Esophagus squamous epithelium (tissue), 4 donors: Measurements from ENCODE around the gene ZNF138.

Experiments used
- CTCF ChIP-seq, 6 experiments: fragments of 450-650 bp in 4 of 6; fragments of 200-600 bp in 2 of 6; sonication (generic) in 2 of 6; IDR thresholded peaks; one replicate each; pipeline ENCODE4 v1.5.1; 2016 to 2019; ENCODE audit warnings: antibody characterized with exemption in 6 of 6, mild to moderate bottlenecking in 4 of 6, moderate library complexity in 4 of 6
- POLR2A ChIP-seq, 4 donors: fragments of 450-650 bp; IDR thresholded peaks; one replicate each; pipeline ENCODE4 v1.6.1; 2017; ENCODE audit warnings: antibody characterized with exemption in 4 of 4, mild to moderate bottlenecking in 4 of 4, moderate library complexity in 3 of 4

- TF ChIP-seq POLR2A (IDR thresholded peaks at IDR 0.05) (no peak), CTCF (IDR thresholded peaks at IDR 0.05) (no peak)
Observed at GRCh38 chr7:64793106-64793755, 997 bp upstream of the ZNF138 start.
